ENCODE results near the gene GSN.
"Not testable (repeated sequence)": the region's sequence is repeated elsewhere in the genome, so short reads cannot be mapped to it uniquely, and the experiment has no call there.

Gene GSN

GRCh38 chr9:121289026-121289771, 21.2 kb downstream of the GSN start:
- FAIRE-seq: no peak

DNA sequence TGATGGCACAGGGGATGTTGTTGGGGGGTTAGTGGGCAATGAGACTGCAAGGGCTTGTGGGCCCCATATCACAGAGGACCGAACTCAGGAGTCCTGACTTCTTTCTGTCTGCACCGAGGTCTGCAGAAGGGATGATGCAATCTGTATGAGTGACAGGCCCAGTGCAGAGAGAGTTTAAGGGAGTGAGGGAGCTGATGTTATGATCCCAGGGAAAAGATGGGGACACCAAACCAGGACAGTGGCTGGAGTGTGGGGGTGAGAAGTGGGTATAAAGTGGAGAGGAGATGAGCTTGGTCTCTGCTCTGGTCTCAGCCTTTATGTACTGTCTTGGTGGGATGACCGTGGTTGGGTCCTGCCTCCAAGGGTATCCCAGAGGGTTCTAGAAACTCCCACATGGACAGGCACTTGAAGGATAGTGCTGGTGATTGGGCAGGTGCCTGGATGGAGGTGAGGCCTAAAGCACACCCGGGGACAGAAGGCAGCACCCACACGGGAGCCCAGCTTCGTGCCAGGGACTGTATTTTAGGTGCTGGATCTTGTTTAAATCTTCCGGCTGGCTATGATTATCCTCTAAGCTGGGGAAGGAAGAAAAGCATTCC, 21.9 kb downstream of the GSN start:
- FAIRE-seq: no peak

- not testable (repeated sequence) for FAIRE-seq
These were observed 23.6 kb downstream of the GSN start for GRCh38 chr9:121291536-121291935.

DNA sequence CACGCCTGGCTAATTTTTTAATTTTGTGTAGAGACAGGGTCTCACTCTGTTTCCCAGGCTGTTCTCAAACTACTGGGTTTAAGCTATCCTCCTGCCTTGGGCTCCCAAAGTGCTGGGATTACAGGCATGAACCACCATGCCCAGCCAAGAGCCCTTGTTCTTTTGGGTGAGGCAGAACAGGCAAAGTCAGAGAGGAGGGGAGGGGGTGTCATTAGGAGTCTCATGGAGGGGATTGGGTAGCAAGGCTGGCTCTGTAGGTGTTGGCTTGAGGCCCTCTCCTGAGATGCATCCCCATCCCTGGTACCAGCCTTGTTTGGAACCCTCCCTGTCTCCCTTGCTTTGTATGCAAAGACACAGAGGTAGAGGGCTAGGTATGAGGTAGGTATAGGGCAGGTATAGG, 24.1 kb downstream of the GSN start:
- no peak for FAIRE-seq

- FAIRE-seq: no peak
These were observed 24.9 kb downstream of the GSN start for GRCh38 chr9:121292801-121293241.

GRCh38 chr9:121294151-121294743, 26.3 kb downstream of the GSN start:
- no peak for FAIRE-seq

DNA sequence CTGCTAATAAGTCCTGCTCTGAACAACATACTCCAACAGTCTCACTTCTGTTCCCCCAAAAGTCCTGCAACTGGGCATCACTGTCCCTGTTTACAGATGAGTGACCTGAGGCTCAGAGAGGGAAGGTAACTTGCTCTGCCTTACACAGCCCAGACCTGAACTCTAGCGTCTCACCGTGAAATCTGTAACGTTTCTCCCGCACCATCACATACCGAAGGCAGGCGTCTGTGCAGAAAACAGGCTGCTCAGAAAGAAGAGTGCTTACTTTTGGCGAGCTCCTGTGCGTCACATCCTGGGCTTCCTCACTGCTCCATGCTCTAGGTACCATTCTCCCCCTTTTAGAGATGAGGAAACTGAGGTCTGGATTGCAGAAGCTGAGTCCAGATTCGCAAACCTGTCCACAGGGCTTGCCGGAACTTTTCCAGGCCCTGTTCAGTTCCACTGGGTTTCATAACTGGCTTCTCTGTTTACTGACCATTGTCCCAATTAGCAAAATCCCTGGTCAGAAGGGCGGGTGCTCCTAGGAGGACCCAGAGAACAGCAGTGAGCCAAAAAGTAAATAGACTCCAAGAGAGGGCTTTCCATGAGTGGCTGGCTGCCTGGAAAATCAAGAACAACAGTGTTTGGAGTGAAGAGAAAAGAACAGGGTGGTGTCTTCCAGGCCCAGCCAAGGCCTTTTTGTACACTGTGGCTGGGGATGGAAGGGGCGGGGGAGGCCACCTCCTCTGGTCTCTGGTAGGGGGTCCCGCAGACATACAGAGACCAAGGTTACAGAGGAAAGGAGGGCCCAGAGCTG, 27.1 kb downstream of the GSN start:
- no peak for FAIRE-seq

DNA sequence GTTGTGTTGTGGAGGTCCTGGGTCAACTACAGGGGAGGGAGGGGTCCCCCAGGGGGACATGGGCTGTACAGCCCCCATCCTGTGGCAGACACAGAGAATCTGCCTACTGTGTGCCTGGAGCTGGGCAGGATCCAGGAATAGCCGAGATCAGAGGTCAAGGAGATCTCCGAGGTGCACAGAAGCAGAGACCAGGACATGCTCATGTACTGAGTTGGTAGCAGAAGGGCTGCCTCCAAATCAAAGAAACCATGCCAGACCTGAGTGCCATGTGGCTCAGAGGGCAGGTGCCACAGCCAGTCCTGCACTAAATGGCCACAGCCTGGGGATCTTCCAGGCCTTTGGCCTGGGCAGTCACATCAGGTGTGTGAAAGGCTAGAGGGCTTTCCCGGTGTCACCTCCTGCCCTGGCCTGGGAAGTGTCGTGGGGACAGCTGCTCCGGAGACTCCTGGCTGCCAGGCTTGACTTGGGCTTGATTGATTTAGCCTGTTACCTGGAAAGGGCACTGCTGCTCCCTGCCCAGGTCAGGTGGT, 27.8 kb downstream of the GSN start:
- no peak for FAIRE-seq

DNA sequence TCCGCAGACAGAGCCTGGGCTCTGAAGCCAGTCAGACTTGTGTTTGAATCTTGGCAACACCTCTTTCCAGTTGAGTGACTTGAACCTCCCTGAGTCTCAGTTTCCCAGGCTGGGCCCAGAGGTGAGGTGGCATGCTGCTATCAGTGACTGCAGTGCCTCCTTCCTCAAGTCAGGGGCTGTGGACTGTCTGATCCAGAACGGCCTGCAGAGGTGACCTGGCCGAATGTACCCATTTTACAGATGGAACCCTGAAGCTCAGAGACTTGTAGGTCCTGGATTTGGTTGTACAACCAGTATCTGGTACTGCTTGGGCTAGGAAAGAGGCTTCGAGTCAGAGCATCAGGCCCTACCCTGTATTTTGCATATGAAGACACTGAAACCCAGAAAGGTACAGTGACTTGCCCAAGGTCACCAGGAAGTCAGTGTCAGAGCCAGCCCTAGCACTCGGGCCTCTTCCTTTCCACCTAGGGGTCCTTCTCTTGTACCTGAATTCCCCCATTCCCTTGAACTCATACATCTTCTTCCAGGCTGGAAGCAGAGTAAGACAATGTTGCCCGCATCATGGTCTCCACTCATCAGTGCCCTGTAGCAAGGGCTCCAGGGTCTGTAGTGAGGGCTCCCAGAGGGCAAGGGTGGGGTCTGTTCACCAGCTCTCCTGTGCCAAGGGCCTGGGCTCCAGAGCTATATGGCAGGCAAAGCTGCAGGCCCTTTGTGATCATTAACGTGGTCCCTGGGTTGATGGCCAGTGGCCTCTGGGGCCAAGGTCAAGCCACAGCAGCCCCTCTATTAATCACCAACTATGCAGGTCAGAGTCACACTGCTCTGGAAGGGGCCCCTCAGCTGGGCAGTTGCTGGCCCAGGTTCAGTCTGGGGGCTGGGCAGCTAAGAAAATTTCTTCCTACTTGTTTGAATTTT, 28.5 kb downstream of the GSN start:
- no peak for FAIRE-seq

DNA sequence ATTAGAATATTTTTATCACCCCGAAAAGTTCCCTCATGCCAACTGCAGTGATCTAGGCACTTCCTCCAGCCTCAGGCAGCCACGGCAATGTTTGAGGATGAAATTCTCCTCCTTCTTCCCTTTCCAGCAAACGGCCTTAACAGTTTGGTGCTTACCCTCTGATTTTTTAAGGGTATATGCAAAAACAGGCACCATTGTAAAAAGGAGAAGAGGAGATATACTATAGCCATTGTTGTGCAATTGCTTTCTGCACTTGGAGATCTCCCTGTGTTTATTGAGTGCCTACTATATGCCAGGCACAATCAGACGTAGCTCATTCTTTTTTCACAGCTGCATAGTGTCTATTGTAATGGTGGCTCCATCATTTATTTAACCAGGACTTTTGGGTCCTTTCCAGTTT, 29.4 kb downstream of the GSN start:
- no peak for FAIRE-seq

DNA sequence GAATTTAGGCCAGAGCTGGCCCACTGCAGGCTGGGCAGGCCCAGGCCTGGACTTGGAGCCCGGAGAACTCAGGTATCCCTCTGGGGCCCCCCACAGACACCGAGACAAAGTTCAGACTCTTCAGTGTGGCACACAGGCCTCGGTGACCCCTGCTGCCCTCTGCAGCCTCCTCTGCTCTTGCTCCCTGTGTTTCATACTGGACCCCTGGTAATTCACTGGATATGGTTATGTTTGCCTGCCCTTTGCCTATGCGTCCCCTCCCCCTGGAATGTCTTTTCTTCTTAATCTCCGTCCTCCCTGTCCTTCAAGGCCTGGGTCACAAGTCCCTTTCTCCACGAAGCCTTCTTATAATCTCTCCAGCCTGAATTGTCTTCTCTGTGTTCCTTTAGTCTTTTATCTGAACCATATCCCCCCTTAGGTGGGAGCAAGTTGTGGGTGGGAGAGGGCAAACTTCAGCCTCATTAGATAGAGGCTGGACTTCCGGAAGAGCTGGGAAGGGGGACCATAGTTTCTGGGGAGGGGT, 30.1 kb downstream of the GSN start:
- no peak for FAIRE-seq

DNA sequence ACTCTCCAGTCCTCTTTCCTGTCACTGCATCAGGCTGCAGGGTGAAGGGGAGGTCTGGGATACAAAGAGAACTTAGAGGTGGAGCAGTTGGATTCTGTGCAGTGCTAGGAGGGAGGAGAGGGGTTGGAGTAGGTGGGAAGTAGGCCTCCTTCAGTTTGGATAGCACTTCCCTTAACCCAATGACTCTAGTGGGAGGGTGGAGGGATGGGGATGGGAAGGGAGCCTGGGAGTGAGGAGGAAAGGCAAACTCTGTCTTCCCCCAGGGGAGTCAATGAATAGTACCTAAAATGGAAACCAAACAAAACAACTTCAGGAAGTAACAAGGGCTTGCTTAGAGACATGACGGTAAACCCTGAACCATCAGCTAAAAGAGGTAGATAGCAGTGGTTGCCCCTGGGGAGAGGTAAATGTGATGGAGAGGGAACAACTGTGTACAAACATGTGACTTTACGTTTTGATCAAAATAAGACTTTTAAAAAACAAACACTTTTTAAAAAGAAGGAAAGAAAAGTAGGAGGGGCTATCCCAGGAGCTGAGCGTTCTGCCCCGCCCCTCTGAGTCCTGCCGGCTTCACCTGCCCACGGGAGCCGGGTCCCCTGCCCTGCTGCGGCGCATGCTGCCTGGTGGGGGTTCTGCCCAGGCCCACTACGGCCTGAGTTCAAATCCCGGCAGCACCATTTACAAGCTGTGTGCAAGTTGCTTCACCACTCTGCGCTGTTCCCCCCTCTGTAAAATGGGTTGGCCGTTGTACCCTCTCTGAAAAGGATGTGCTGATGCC, 30.9 kb downstream of the GSN start:
- FAIRE-seq: peak; percentile 89

GRCh38 chr9:121299467-121300282, 31.7 kb downstream of the GSN start:
- FAIRE-seq: no peak

- no peak for FAIRE-seq
These were observed 32.5 kb downstream of the GSN start for GRCh38 chr9:121300283-121301119.

GRCh38 chr9:121301881-121302286, 33.9 kb downstream of the GSN start:
- FAIRE-seq: no peak

- no peak for FAIRE-seq
These were observed 34.4 kb downstream of the GSN start for GRCh38 chr9:121302341-121302740.

DNA sequence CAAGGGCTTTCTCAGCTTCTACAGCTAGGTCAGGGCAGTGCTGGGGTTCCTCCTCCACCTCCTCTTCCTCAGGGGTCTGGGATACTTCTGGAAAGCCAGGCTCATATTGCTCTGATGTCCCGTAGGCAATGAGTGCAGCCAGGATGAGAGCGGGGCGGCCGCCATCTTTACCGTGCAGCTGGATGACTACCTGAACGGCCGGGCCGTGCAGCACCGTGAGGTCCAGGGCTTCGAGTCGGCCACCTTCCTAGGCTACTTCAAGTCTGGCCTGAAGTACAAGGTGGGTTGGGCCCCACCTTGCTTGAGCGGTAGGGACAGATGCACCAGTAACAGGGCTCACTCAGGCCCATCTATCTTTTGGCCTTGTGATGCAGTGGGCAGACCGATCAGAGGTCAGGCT, 34.8 kb downstream of the GSN start:
- FAIRE-seq: no peak

DNA sequence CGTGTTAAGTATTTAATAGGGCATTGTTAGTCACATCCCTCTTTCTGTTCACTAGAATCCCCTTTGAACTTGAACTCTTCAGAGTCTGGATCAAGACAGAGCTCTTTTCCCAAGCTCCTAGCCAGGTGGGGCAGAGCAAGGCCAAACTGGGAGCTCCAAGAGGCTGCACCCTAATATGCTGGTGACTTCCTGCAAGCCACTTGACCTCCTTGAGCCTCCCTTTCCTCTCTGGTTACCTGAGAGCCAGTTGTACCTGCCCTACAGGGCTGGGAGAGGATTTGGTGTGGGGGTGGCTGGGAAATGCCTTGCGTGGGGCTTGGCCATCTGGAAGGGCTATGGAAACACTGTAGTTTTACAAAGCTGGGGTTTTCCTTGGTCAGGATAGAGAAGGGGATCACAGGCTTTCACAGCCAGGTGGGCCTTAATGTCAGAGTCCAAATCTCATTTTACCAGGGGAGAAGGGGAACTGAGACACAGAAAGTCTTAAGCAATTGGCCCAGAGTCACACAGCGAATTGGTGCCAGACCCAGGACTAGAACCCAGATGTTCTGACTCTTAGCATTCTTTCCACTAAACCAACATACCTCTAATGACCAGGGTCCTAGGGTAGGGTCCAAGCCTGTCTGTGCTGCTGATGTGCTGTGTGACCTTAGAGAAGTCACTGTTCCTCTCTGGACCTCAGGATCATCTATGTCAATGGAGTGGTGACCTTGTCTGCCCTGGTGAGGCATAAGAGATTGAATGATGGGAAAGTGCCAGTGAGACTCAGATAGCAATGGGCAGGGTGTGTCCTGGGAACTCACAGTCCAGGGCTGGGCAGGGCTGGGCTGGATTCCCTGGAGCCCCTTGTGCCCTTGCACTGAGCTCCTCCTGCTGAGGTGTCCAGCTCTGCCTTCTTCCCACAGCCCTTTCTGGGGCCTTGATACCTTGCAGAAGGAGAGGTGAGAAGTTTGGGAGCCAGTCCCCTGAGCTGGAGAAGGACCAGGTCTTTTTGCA, 35.8 kb downstream of the GSN start:
- FAIRE-seq: no peak
